H1 (cell line): ENCODE measurements around the gene EFHC1. TPM values are rescaled to one million over a fixed set of nuclear protein-coding genes. Genes with fewer than 3 reads are reported as not detected.

Source experiments
- FOSL1 ChIP-seq: IDR thresholded peaks from 2 replicates; pipeline ENCODE4 v1.6.1; 2011; ENCODE audit warnings: mild to moderate bottlenecking, low read depth, low read length, moderate library complexity; ENCODE audit not compliant: insufficient read depth
- SP2 ChIP-seq: IDR thresholded peaks from 2 replicates; pipeline ENCODE4 v1.6.1; 2012; ENCODE audit warnings: mild to moderate bottlenecking, low read length, inconsistent platforms
- polyA plus RNA-seq, 7 experiments: library from polyadenylated mRNA; depleted of rRNA in 3 of 7; stranded (reverse) in 5 of 7; unstranded in 2 of 7; fragments of >200 nt in 5 of 7; fragments of 200-250 nt in 2 of 7; gene quantifications; 1 replicate in 5 of 7; 2 replicates in 1 of 7; 4 replicates in 1 of 7; pipeline versions ENCODE4 v1.2.1 to v1.2.3, GENCODE V29; 2011 to 2013; ENCODE audit warnings: missing spikeins in 2 of 7, mixed read lengths in 2 of 7
- total RNA-seq: library from RNA; stranded (reverse); fragmentation: NEBNext Ultra II Directional; extraction: Animal tissue kit (Norgen Biotek cat#: 25700); gene quantifications from 2 replicates; pipeline ENCODE4 v1.2.1, GENCODE V29; 2021
- TF ChIP-seq, protein P1 (sequence below): IDR thresholded peaks from 2 replicates; pipeline ENCODE4 v1.6.1; 2011; ENCODE audit warnings: low read length, improper control_type of control experiment

Gene EFHC1
- total and polyA plus RNA-seq, 2 of the 8 experiments (the other 6 are each of a cell fraction or from before 2014, with no cell fraction given) = 10.5 to 16.4 TPM

DNA sequence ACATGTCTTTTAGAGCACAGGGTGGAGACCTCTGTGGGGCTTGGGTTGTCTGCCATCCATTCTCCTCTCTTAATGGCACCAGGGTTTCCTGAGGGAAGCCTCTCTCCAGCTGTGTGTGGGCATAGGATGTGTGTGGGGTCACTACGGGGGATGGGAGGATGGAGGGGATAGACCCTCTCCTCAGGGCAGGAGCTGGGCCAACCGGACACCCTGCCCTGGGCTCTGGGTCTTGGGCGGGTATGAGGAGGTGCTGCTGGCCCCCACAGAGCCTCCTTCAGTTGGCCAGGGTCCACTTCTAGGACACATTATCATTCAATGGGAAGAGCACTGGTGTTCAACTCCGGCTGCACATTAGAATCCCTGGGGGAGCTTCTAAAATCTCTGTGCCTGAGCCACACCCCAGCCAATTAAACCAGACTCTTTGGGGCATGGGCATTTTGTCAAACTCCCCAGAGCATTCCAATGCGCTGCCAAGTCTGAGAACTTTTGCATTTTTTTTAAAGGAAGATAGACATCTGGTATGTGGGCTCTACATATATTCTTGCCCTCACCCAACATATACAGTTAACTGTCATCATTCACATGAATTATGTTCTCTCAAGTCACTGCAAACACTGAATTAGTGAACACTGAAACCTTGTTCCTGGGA lies 118.2 kb downstream of the EFHC1 start (continued):
- TF ChIP-seq, protein P1, sequence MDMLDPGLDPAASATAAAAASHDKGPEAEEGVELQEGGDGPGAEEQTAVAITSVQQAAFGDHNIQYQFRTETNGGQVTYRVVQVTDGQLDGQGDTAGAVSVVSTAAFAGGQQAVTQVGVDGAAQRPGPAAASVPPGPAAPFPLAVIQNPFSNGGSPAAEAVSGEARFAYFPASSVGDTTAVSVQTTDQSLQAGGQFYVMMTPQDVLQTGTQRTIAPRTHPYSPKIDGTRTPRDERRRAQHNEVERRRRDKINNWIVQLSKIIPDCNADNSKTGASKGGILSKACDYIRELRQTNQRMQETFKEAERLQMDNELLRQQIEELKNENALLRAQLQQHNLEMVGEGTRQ = no peak
- TF ChIP-seq SP2 = no peak
- no peak for TF ChIP-seq FOSL1
